Activated CD4-positive, alpha-beta T cell treated with anti-CD3 and anti-CD28 coated beads for 1 hour (primary cell): ENCODE data around the gene ZDHHC1.

ENCODE experiments used
- DNase-seq: peaks from one replicate; pipeline ENCODE4 v3.0.0-alpha.2; 2020

The ZDHHC1 gene

GRCh38 chr16:67407176-67407787 lies 9.0 kb downstream of the ZDHHC1 start:
- no peak for DNase-seq

GRCh38 chr16:67406111-67406971 lies 9.9 kb downstream of the ZDHHC1 start:
- no peak for DNase-seq

DNA sequence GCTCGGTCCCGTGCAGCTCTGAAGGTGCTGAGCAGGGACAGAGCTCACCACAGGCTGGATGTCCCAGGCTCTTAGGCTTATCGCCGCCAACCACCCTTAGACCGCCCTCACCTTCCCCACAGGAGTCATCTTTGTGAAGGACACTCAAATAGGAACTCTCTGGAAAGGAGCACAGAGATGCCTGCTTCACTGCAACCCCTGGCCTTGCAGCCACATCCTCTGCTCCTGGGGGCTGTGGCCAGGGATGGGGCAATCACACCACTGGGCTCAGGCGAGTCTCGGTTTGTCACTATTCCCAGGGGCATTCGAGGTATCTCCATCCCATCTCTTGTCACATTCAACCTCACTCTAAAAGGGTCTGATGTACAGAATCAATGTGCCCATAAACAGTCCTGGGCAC lies 10.9 kb downstream of the ZDHHC1 start:
- DNase-seq, result no peak

DNA sequence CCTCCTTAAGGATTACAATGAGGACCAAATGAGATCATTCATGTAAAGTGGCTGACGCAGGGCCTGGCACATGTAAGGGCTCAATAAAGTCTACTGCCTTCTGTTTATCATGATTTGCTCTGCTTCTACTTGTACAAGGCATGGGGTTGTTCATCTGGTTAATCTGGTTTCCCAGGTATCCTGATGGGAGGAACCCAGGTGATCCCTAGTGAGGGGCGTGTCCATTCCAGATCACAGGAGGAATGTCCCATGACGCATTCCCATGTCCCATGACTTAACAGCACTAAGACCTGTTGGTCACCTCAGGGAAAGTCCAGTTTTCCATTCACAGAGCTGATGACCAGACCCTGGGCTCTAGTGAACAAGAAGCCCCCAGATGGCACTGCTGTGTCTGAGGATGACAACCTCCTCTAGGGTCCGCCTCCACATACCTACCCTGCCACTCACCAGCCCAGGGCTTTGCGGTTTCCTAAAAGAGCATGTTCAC lies 11.5 kb downstream of the ZDHHC1 start:
- no peak for DNase-seq

- DNase-seq, result no peak
Measured at GRCh38 chr16:67403976-67404555, 12.2 kb downstream of the ZDHHC1 start.

DNA sequence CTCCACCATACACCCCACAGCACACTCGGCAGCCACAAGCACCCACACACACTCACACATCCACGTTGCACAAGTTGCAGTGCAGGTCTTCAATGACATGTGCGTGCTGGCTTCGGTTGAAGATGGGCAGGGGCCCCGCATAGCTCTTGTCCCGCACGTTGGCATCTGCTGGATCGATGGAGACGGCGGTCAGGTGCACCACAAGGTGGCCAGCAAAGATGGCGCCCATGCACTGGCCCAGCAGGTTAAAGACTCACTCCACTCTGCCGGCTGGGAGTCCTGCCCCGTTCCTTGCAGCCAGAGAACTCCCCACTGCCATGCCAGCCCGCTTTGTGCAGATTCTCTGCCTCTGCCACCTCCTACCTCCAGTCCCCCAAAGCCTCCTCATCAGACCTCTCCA lies 15.4 kb downstream of the ZDHHC1 start:
- DNase-seq, result no peak

GRCh38 chr16:67399749-67400704 lies 16.2 kb downstream of the ZDHHC1 start:
- no peak for DNase-seq

GRCh38 chr16:67399218-67399733 lies 17.0 kb downstream of the ZDHHC1 start:
- DNase-seq, result no peak

- no peak for DNase-seq
Measured at GRCh38 chr16:67398546-67399217, 17.6 kb downstream of the ZDHHC1 start.

- DNase-seq, result no peak
Measured at GRCh38 chr16:67397812-67398545, 18.3 kb downstream of the ZDHHC1 start.

DNA sequence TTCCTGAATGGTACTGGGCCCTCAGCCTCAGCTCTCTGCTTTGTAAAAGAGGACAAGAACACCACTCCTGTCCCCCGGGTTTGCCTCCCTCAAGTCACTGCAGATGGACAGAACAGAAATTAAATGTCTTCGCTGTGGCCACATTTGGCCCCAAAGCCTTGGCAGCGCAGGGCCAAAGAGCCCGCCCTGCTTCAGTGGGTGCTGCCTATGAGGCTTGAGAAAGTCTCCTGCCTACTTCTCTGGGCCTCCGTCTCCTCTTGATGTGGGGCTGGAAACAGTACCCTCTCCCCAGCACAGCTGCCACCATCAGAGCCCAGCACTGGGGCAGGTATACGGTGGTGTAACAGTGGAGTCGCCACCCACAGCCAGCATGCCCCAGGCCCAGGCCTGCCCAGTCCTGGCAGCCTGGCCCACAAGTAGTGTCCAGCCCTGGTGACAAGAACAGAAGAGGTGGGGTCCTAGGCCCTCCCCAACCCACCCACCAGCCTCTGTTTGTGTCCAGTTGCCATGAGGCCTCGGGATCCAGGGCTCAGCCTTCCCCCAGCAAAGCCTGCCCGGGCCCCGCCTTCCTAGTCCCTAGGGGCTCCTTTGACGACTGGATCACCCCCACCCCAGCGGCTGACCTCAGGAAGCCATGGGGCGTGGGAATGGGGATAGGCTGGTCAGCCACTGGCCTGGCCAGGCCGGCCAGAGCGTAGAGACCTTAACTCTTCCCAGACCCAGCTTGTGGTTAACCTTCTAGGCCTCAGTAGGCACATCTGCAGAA lies 19.1 kb downstream of the ZDHHC1 start:
- no peak for DNase-seq

DNA sequence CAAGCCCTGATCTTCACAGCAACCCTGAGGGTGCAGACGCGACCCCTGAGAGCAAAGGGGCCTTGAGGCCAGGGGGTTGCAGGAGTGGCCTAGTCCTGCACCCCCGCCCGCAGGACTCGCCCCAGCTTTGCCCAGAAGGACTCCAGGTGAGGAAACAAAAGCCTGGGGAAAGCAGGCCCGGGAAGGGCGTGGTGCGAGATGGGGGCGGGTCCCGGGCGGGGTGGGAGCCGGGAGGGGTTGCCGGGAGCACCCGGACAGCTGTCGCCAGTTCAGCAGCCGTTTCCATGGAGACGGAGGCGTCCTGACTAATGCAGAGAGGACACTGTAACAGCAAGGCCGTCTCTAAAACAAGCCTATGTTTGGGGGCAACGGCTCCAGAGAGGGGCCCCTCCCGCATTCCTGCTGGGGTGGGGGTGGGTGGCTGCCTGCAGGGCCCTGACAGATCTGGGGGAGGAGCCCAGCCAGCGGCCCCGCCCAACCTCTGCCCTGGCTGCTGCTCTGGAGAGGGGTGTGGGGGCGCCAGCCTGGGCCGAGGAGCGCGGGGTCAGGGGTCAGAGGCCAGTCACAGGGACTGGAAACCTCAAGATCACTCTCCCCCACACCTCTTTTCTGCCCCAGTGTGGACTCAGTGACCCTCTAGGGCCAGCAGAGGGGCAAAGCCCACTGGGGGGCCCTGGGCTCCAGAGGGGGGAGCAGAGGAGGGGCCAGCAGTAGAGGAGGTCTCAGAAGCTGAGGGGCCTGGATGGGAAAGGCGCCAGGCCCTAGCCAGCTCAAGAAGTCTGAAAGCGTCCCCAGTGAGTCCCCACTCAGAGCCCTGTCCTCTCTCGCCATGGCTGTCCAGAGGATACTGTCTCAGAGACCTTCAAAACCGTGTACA lies 19.9 kb downstream of the ZDHHC1 start:
- DNase-seq, result no peak

GRCh38 chr16:67395458-67396158 lies 20.7 kb downstream of the ZDHHC1 start:
- DNase-seq, result no peak

GRCh38 chr16:67395105-67395457 lies 21.2 kb downstream of the ZDHHC1 start:
- DNase-seq, result no peak

DNA sequence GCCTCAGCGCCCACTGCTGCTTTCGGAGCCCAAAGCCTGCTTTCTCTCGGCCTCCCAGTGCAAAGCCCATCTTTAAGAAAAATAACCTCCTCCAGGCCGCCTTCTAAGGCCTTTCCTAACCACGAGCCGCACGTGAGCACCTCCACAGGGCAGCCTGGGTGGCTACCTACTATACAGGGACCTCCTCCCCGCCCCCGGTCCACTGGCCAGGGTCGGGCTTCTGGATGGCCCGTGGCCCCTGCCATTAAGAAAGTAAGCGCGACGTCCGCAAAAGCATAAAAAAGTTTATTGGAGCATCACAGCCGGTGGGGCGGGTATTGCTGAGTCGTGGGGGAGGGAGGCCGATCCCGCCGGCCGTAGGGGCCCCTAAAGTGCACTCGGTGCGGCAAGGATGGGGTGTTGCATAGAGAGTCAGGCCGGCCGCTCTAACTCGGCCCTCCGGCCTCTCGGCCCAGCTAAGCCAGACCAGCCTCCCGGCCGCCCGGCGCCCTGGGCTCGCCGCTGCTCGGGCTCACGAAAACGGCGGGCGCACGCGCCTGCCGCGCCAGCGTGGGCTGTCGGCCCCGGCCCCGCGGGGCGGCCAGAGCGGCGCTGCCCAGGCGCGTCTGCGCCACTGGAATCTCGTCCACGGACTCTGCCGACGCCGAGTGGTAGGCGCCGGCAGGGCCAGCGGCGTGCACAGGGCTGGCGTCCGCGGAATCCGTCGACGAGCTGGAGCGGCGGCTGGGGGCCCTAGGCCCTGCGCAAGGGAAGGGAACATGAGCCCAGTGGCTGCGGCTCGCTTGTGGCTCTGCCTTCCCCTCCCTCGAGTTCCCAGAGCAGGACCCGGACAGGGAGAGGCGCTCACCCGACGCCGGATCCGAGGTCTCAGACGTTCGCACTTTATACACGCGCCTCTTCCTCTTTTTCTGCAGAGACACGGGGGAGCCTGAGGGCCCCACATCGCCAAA lies 21.8 kb downstream of the ZDHHC1 start:
- no peak for DNase-seq

- no peak for DNase-seq
Measured at GRCh38 chr16:67393788-67394154, 22.5 kb downstream of the ZDHHC1 start.

GRCh38 chr16:67393111-67393787 lies 23.0 kb downstream of the ZDHHC1 start, which contains the start of gene TPPP3:
Gene TPPP3 (minus strand): TSS chr16:67393498. CDS start chr16:67391111, 2,387 bp downstream.
- DNase-seq, result no peak
